ENCODE results near the gene FTH1.

GRCh38 chr11:61976813-61977475 is 9.5 kb upstream of the FTH1 start:
- TF ChIP-seq CTCF (IDR thresholded peaks at IDR 0.05; ENCODE audit: low read depth, low read length, missing input control) (no peak), SP1 (IDR thresholded peaks at IDR 0.05) (no peak), RAD21 (IDR thresholded peaks at IDR 0.05) (no peak), HNF4G (IDR thresholded peaks at IDR 0.05) (no peak), TAF1 (conservative IDR thresholded peaks at IDR 0.05) (no peak), JUND (IDR thresholded peaks at IDR 0.05) (no peak)
